Prostate gland (tissue), 2 donors: Measurements from ENCODE around the gene EP400.
"Not testable (repeated sequence)": the region's sequence is repeated elsewhere in the genome, so short reads cannot be mapped to it uniquely, and the experiment has no call there.

Source experiments
- CTCF ChIP-seq, 4 experiments: fragments of 200-600 bp in 2 of 4; fragments of 450-650 bp in 2 of 4; sonication (generic) in 2 of 4; IDR thresholded peaks; 1 replicate in 3 of 4; 2 replicates in 1 of 4; pipeline ENCODE4 v1.5.1; 2016 to 2019; ENCODE audit warnings: antibody characterized with exemption in 4 of 4, mild to moderate bottlenecking in 2 of 4, moderate library complexity in 2 of 4
- POLR2A ChIP-seq: fragments of 450-650 bp; IDR thresholded peaks from one replicate; pipeline ENCODE4 v1.6.1; 2016; ENCODE audit warnings: antibody characterized with exemption, mild to moderate bottlenecking

DNA sequence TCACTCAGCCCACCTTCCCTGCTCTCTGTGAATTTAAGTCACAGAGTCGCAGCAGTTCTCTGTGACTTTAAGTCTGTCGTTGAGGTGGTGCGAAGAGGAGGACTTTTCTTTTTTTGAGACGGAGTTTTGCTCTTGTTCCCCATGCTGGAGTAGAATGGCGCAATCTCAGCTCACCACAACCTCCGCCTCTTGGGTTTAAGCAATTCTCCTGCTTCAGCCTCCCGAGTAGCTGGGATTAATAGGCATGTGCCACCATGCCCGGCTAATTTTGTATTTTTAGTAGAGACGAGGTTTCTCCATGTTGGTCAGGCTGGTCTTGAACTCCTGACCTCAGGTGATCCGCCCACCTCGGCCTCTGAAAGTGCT, 35.8 kb downstream of the EP400 start:
- not testable (repeated sequence) for TF ChIP-seq POLR2A; CTCF (IDR thresholded peaks at IDR 0.05)
